Activated naive CD8-positive, alpha-beta T cell treated with anti-CD3 and anti-CD28 coated beads, Interleukin-2, amount 10 ng/mL, durations not matched to agents 7 days and 5 days (primary cell): ENCODE measurements around the gene LY6G6D. TPM values are rescaled to one million over a fixed set of nuclear protein-coding genes. Genes with fewer than 3 reads are reported as not detected.

Source experiments
- ATAC-seq: fragments of 150-1000 bp; cut with Tn5 transposase; one replicate; pipeline ENCODE4 v1.10.0; 2021; ENCODE audit warnings: low read depth, moderate library complexity
- POLR2A ChIA-PET: fragments of 350-600 bp; sonication (Branson Sonifier 250); formaldehyde crosslinking; loops from one replicate; lab custom pipeline; 2021; ENCODE audit warnings: antibody characterized with exemption; lab: Charles Lee
- DNase-seq: peaks from one replicate; pipeline ENCODE4 v3.0.0; 2021
- H3K27ac Mint-ChIP-seq: one replicate; pipeline ENCODE4 v1.8.0; 2022; ENCODE audit warnings: mild to moderate bottlenecking, mixed read lengths
- H3K27me3 Mint-ChIP-seq: one replicate; pipeline ENCODE4 v1.8.0; 2022; ENCODE audit warnings: mild to moderate bottlenecking, moderate library complexity, mixed read lengths
- H3K36me3 Mint-ChIP-seq: one replicate; pipeline ENCODE4 v1.8.0; 2021; ENCODE audit warnings: mild to moderate bottlenecking, mixed read lengths
- H3K4me1 Mint-ChIP-seq: one replicate; pipeline ENCODE4 v1.8.0; 2021; ENCODE audit warnings: mixed read lengths
- H3K4me3 Mint-ChIP-seq: one replicate; pipeline ENCODE4 v1.8.0; 2022; ENCODE audit warnings: mild to moderate bottlenecking, moderate library complexity, mixed read lengths
- H3K9me3 Mint-ChIP-seq: one replicate; pipeline ENCODE4 v1.8.0; 2021; ENCODE audit warnings: mixed read lengths
- total RNA-seq, 2 experiments: library from RNA; stranded (reverse); gene quantifications; one replicate each; pipeline ENCODE4 v1.2.3, GENCODE V29; 2021

The LY6G6D gene
- total RNA-seq, 2 experiments from 2014 or later, result not detected

- peaks cover 4% of the 10 kb centered on the region for H3K36me3 Mint-ChIP-seq
These were observed 28.7 kb upstream of the LY6G6D start for GRCh38 chr6:31686483-31686882.

GRCh38 chr6:31687321-31687720 is 27.8 kb upstream of the LY6G6D start:
- peaks cover 4% of the 10 kb centered on the region for H3K36me3 Mint-ChIP-seq
- no peak for ATAC-seq
- POLR2A ChIA-PET, result interaction anchor here (1.1 kb wide), 1 partner anchor 12 kb away, joined by 3 read pairs; no protein-coding TSS in a partner anchor

More at GRCh38 chr6:31686483-31686882, 28.7 kb upstream of the LY6G6D start:
- Mint-ChIP-seq H3K9me3 (no peaks in the 10 kb centered on the region), H3K4me3 (no peak overlapping the region), H3K4me1 (peaks cover 2% of the 10 kb centered on the region), H3K27me3 (no peaks in the 10 kb centered on the region), H3K27ac (peak overlapping the region; percentile 7)
- ATAC-seq (no peak), DNase-seq (no peak)
- POLR2A ChIA-PET, result interaction anchor here (1.1 to 1.6 kb wide), 2 partner anchors 11 to 16 kb away, joined by 3 read pairs; no protein-coding TSS in a partner anchor

GRCh38 chr6:31687860-31688693 is 27.1 kb upstream of the LY6G6D start:
- Mint-ChIP-seq H3K9me3 (no peaks in the 10 kb centered on the region), H3K36me3 (peaks cover 4% of the 10 kb centered on the region), H3K27ac (no peak overlapping the region), H3K4me1 (no peaks in the 10 kb centered on the region), H3K27me3 (no peaks in the 10 kb centered on the region), H3K4me3 (no peak overlapping the region)
- DNase-seq, result no peak
- ATAC-seq, result no peak
- POLR2A ChIA-PET, result no interaction called here

More at GRCh38 chr6:31687321-31687720, 27.8 kb upstream of the LY6G6D start:
- Mint-ChIP-seq H3K27me3 (no peaks in the 10 kb centered on the region), H3K9me3 (no peaks in the 10 kb centered on the region), H3K4me3 (no peak overlapping the region), H3K27ac (no peak overlapping the region), H3K4me1 (no peaks in the 10 kb centered on the region)
- no peak for DNase-seq

- H3K4me3 Mint-ChIP-seq, result no peak overlapping the region
- peaks cover 5% of the 10 kb centered on the region for H3K36me3 Mint-ChIP-seq
- ATAC-seq (peak; percentile 33), DNase-seq (no peak)
- H3K4me1 Mint-ChIP-seq, result no peaks in the 10 kb centered on the region
- H3K27ac Mint-ChIP-seq, result peak overlapping the region; percentile 41
- POLR2A ChIA-PET, result interaction anchor here (1.1 kb wide), 1 partner anchor 50 kb away, joined by 3 read pairs; the partner anchor contains the start of gene MSH5
- H3K9me3 Mint-ChIP-seq, result no peaks in the 10 kb centered on the region
- H3K27me3 Mint-ChIP-seq, result no peaks in the 10 kb centered on the region
These were observed 25.7 kb upstream of the LY6G6D start for GRCh38 chr6:31689249-31690110.

GRCh38 chr6:31690231-31691077 is 24.7 kb upstream of the LY6G6D start:
- H3K4me1 Mint-ChIP-seq, result no peaks in the 10 kb centered on the region
- no peaks in the 10 kb centered on the region for H3K9me3 Mint-ChIP-seq
- no peak overlapping the region for H3K27ac Mint-ChIP-seq
- H3K27me3 Mint-ChIP-seq, result no peaks in the 10 kb centered on the region
- DNase-seq (no peak), ATAC-seq (no peak)
- POLR2A ChIA-PET, result interaction anchor here (1.1 kb wide), 1 partner anchor 49 kb away, joined by 3 read pairs; the partner anchor contains the start of gene MSH5
- peaks cover 5% of the 10 kb centered on the region for H3K36me3 Mint-ChIP-seq
- H3K4me3 Mint-ChIP-seq, result no peak overlapping the region

- no peak for DNase-seq
- H3K9me3 Mint-ChIP-seq, result no peaks in the 10 kb centered on the region
- H3K4me3 Mint-ChIP-seq, result no peak overlapping the region
- no peaks in the 10 kb centered on the region for H3K4me1 Mint-ChIP-seq
- H3K27me3 Mint-ChIP-seq, result no peaks in the 10 kb centered on the region
- ATAC-seq, result no peak
- H3K27ac Mint-ChIP-seq, result no peak overlapping the region
- POLR2A ChIA-PET, result no interaction called here
- H3K36me3 Mint-ChIP-seq, result peaks cover 5% of the 10 kb centered on the region
These were observed 24.1 kb upstream of the LY6G6D start for GRCh38 chr6:31691078-31691463.

GRCh38 chr6:31691564-31692108 is 23.5 kb upstream of the LY6G6D start:
- H3K4me1 Mint-ChIP-seq, result no peaks in the 10 kb centered on the region
- H3K4me3 Mint-ChIP-seq, result no peak overlapping the region
- no peak for DNase-seq
- H3K36me3 Mint-ChIP-seq, result peaks cover 5% of the 10 kb centered on the region
- POLR2A ChIA-PET, result interaction anchor here (1.4 kb wide), 1 partner anchor 12 kb away, joined by 4 read pairs; the partner anchor contains the start of gene ABHD16A
- H3K27ac Mint-ChIP-seq, result no peak overlapping the region
- H3K27me3 Mint-ChIP-seq, result no peaks in the 10 kb centered on the region
- H3K9me3 Mint-ChIP-seq, result no peaks in the 10 kb centered on the region
- no peak for ATAC-seq

GRCh38 chr6:31692353-31692752 is 22.8 kb upstream of the LY6G6D start:
- Mint-ChIP-seq H3K9me3 (no peaks in the 10 kb centered on the region), H3K4me3 (no peak overlapping the region), H3K4me1 (peaks cover 3% of the 10 kb centered on the region), H3K27ac (no peak overlapping the region), H3K27me3 (no peaks in the 10 kb centered on the region), H3K36me3 (peaks cover 9% of the 10 kb centered on the region)
- no peak for DNase-seq
- ATAC-seq, result no peak
- POLR2A ChIA-PET, result interaction anchor here (1.4 kb wide), 1 partner anchor 11 kb away, joined by 4 read pairs; the partner anchor contains the start of gene ABHD16A

- no peaks in the 10 kb centered on the region for H3K27me3 Mint-ChIP-seq
- no peak for DNase-seq
- H3K4me1 Mint-ChIP-seq, result peaks cover 8% of the 10 kb centered on the region
- POLR2A ChIA-PET, result interaction anchor here (1.4 kb wide), 1 partner anchor 10 kb away, joined by 4 read pairs; the partner anchor contains the start of gene ABHD16A
- no peak overlapping the region for H3K4me3 Mint-ChIP-seq
- H3K9me3 Mint-ChIP-seq, result no peaks in the 10 kb centered on the region
- no peak for ATAC-seq
- peak overlapping the region; percentile 34 for H3K27ac Mint-ChIP-seq
- H3K36me3 Mint-ChIP-seq, result peaks cover 10% of the 10 kb centered on the region
These were observed 22.3 kb upstream of the LY6G6D start for GRCh38 chr6:31692886-31693285.

- POLR2A ChIA-PET, result interaction anchor here (0.8 to 1.7 kb wide), 4 partner anchors 9 to 29 kb away, joined by 3 to 7 read pairs (median 6); partner anchors contain the start of genes GPANK1 and LY6G5C
- H3K4me1 Mint-ChIP-seq, result peaks cover 8% of the 10 kb centered on the region
These were observed 21.6 kb upstream of the LY6G6D start for GRCh38 chr6:31693535-31693934.

GRCh38 chr6:31697555-31697954 is 17.6 kb upstream of the LY6G6D start:
- Mint-ChIP-seq H3K4me1 (peaks cover 23% of the 10 kb centered on the region), H3K27me3 (no peaks in the 10 kb centered on the region), H3K36me3 (peaks cover 9% of the 10 kb centered on the region), H3K27ac (peak overlapping the region; percentile 65), H3K9me3 (no peaks in the 10 kb centered on the region), H3K4me3 (no peak overlapping the region)
- DNase-seq (no peak), ATAC-seq (no peak)
- POLR2A ChIA-PET, result no interaction called here

More at GRCh38 chr6:31693535-31693934, 21.6 kb upstream of the LY6G6D start:
- ATAC-seq (no peak), DNase-seq (no peak)
- H3K36me3 Mint-ChIP-seq, result peaks cover 9% of the 10 kb centered on the region
- no peak overlapping the region for H3K27ac Mint-ChIP-seq
- H3K9me3 Mint-ChIP-seq, result no peaks in the 10 kb centered on the region
- H3K27me3 Mint-ChIP-seq, result no peaks in the 10 kb centered on the region
- no peak overlapping the region for H3K4me3 Mint-ChIP-seq

GRCh38 chr6:31700740-31701401 is 14.3 kb upstream of the LY6G6D start:
- Mint-ChIP-seq H3K4me3 (peak overlapping the region; percentile 97), H3K4me1 (peaks cover 29% of the 10 kb centered on the region), H3K27ac (no peak overlapping the region), H3K27me3 (no peaks in the 10 kb centered on the region), H3K9me3 (no peaks in the 10 kb centered on the region), H3K36me3 (peaks cover 8% of the 10 kb centered on the region)
- no peak for ATAC-seq
- no peak for DNase-seq
- POLR2A ChIA-PET, result no interaction called here
